ENCODE data around the gene JPT1. TPM values are rescaled to one million over a fixed set of nuclear protein-coding genes. Genes with fewer than 3 reads are reported as not detected.
A peak's percentile ranks its signal among the peaks of the same experiment; 100 is the strongest.
"Not testable (repeated sequence)": the region's sequence is repeated elsewhere in the genome, so short reads cannot be mapped to it uniquely, and the experiment has no call there.

JPT1 gene
- total RNA-seq, 1 donor from 2014 or later = 15.0 TPM

- DNase-seq (peak; percentile 12), ATAC-seq (ENCODE audit: poor library complexity) (no peak)
- intact Hi-C loops (cut with DNase I) = no loop called here
These were observed 21.3 kb downstream of the JPT1 start for GRCh38 chr17:75133001-75133400.

DNA sequence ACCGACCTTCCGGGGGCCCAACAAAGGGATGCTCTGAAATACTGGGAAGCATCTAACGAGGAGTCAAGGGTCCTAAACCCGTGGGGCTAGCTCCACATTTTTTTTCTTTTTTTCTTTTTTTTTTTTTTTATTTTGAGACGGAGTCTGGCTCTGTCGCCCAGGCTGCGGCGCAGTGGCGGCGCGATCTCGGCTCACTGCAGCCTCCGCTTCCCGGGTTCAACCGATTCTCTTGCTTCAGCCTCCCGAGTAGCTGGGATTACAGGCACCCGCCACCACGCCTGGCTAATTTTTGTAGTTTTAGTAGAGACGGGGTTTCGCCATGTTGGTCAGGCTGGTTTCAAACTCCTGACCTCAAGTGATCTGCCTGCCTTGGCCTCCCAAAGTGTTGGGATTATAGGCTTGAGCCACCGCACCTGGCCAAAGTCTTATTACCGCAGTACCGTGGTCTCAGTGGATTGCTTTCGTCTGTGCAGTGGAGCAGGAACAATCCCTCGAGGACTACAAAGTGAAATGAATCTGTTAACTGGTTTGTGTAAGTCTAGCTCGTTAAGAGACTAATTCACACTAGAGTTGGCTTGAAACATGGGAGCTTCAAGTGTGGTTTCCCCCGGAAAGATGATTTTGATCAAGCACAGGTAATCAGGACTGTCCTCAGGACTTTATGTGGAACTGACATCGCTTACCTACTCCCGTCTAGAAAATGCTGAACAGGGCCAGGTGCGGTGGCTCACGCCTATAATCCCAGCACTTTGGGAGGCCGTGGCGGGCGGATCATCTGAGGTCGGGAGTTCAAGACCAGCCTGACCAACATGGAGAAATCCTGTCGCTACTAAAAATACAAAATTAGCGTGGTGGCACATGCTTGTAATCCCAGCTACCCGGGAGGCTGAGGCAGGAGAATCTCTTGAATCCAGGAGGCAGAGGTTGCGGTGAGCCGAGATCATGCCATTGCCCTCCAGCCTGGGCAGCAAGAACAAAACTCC, 22.0 kb downstream of the JPT1 start:
- intact Hi-C loops (cut with DNase I); ATAC-seq (ENCODE audit: poor library complexity): not testable (repeated sequence)
- DNase-seq = peak; percentile 22

DNA sequence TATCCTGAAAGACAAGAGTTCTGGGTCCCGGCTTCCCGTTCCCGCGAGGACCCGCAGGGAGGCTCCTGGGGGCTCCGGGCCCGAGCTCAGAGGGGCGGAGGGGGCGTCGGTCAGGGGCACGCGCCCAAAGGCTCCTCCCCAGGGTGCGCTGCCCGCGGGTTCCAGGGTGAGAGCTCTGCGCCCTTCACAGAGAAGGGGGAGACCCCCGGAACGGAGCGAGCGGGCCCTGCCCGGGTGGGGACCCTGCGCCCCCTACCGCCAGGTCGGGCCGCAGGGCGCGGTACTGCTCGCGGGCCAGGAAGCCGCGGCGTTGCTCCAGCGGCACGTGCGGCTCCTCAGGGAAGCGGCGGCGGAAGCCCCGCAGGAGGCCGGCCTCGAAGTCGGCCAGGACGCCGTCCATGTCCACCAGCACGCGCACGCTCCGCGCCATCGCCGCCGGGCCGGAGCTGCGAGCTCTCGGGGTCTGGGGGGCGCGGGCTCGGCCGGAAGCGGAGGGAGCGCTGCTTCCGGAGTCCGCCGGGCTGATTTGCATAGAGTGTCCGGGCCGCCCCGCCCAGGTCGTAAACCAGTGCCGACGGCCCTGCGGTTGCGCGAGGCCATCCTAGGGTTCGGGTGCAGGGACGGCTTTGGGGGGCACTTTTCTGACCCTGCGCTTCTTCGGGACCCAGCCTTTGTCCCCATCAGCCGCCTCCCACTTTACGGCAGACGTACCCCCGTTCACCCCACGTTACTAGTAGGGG, 22.9 kb downstream of the JPT1 start, which contains the start of gene NT5C:
Gene NT5C, minus strand, starts transcription at position 465 of the 740 bp plus-strand sequence. Its CDS starts 35 bp downstream, at position 430.
- DNase-seq = peak; percentile 91
- intact Hi-C loops (cut with DNase I) = no loop called here
- peak; percentile 96 for ATAC-seq (ENCODE audit: poor library complexity)

DNA sequence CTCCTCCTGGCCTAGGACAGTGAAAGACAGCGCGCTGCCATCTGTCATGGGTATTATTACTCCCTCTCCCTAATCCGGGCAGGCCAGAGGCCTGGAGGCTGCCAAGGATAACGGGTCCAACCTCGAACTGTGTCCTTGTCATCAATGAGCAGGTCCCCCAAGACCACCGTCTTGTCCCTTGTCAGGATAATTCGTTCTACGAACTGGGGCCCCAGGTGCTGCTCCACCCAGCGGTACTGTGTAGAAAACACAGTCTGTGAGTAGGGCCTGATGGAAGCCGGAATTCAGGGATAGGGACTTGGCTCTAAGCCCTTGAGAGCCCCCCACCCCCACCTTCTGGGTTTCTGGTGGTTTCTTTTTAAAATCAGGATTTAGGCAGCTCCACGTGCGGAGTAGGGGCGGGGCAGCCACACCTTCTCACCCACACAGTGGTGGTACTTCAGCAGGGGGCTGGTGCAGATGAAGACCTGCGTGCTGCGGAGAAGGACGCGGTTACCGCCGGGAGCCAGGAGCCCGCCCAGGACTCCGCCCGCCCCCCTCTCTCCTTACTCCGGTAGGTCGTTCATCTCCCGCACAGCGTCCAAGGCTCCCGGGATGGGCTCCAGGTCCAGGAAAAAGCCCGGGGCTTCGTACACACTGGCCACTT, 23.6 kb downstream of the JPT1 start:
- intact Hi-C loops (cut with DNase I) = no loop called here
- DNase-seq = peak; percentile 63

DNA sequence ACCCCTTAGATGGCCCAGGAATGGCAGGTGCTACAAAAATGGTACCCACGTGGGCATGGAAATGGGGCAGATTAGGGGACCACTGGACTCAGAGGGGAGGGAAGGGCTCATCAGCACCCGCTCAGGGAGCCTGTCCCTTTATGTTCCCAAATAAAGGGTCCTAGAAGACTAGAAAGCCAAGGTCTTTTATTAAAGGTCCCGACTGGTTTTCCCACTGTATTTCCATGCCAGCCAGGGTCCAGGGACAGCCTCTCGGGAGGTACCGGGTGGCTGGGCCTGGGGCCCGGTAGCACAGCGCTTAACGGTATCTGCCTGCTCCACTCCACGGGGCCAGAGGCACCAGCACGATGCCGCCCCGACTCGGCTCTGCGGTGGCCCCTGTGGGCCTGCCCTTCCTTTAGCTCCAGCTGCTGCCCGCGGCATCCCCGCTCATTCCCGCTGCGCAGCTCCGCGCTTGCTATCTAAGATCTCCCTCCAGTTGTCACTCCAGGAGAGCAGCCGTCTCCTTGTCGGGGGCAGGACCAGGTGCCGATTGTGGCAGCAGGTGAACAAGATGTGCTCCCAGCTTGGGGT, 24.2 kb downstream of the JPT1 start:
- intact Hi-C loops (cut with DNase I) = no loop called here
- peak; percentile 43 for DNase-seq
- ATAC-seq (ENCODE audit: poor library complexity) = no peak

More for the DNA sequence above, 23.6 kb downstream of the JPT1 start:
- ATAC-seq (ENCODE audit: poor library complexity) = peak; percentile 66

- ATAC-seq (ENCODE audit: poor library complexity) = no peak
- intact Hi-C loops (cut with DNase I) = no loop called here
- DNase-seq = peak; percentile 26
These were observed 24.7 kb downstream of the JPT1 start for GRCh38 chr17:75129576-75129975.

DNA sequence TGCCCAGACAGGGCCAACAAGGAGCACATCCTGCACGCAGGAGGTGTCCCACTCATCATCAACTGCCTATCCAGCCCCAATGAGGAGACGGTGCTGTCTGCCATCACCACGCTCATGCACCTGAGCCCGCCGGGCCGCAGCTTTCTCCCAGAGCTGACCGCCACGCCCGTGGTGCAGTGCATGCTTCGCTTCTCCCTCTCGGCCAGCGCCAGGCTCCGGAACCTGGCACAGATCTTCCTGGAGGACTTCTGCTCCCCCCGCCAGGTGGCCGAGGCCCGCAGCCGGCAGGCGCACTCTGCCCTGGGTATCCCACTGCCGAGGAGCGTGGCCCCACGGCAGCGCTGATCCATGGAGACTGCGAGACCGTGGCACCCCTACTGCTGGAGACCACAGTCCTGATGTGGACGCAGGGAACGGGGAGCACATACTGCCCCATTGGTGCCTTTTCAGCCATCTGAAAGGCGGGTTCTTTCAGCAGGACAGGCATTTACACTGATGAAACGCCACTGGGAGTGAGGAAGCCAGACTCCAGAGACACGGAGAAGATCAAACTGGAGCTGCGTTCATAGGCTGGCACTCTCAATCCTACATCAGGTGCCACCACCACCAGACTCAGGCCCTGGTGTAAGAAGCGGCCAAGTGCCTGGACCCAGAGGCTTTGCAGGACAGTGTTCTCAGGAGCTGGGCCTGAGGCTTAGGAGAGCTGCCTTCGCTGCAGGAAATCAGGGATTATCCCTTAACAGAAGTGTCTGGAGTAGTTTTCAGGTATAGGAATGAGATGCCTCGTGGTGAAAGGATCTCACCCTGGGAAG, 25.4 kb downstream of the JPT1 start:
- intact Hi-C loops (cut with DNase I) = no loop called here
- ATAC-seq (ENCODE audit: poor library complexity) (no peak), DNase-seq (peak; percentile 42)

DNA sequence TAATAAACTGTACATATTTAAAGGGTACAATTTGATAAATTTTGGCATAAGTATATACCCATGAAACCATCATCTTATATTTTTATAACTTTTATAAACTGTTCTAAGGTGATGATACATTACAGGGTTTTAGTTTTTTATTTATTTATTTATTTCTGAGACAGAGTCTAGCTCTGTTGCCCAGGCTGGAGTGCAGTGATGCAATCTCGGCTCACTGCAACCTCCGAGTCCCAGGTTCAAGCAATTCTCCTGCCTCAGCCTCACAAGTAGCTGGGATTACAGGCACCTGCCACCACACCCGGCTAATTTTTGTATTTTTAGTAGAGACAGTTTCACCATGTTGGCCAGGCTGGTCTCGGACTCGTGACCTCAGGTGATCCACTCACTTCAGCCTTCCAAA, 26.4 kb downstream of the JPT1 start:
- intact Hi-C loops (cut with DNase I); DNase-seq; ATAC-seq (ENCODE audit: poor library complexity): not testable (repeated sequence)

GRCh38 chr17:75126954-75127353, 27.4 kb downstream of the JPT1 start:
- DNase-seq (no peak), ATAC-seq (ENCODE audit: poor library complexity) (no peak)
- intact Hi-C loops (cut with DNase I) = no loop called here

- no peak for ATAC-seq (ENCODE audit: poor library complexity)
- DNase-seq = no peak
- intact Hi-C loops (cut with DNase I) = no loop called here
These were observed 28.3 kb downstream of the JPT1 start for GRCh38 chr17:75125984-75126383.

DNA sequence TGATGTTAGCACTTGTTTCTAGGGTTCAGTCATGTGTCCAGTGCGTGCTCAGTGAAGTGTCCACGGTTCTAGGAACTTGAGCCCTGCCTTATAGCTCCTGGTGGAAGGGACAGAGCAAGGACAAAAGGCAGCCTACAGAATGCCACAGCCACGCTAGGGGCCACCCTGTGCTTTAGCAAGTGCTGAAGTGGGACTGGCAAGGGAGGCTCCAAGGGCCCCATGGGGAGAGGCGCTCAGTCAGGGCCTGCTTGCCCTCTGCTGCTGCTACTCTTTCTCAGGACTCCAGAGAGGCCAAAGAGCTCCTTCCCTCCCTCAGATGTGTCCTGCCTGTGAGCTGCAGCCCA, 29.5 kb downstream of the JPT1 start:
- intact Hi-C loops (cut with DNase I) = no loop called here
- no peak for DNase-seq
- ATAC-seq (ENCODE audit: poor library complexity) = no peak

DNA sequence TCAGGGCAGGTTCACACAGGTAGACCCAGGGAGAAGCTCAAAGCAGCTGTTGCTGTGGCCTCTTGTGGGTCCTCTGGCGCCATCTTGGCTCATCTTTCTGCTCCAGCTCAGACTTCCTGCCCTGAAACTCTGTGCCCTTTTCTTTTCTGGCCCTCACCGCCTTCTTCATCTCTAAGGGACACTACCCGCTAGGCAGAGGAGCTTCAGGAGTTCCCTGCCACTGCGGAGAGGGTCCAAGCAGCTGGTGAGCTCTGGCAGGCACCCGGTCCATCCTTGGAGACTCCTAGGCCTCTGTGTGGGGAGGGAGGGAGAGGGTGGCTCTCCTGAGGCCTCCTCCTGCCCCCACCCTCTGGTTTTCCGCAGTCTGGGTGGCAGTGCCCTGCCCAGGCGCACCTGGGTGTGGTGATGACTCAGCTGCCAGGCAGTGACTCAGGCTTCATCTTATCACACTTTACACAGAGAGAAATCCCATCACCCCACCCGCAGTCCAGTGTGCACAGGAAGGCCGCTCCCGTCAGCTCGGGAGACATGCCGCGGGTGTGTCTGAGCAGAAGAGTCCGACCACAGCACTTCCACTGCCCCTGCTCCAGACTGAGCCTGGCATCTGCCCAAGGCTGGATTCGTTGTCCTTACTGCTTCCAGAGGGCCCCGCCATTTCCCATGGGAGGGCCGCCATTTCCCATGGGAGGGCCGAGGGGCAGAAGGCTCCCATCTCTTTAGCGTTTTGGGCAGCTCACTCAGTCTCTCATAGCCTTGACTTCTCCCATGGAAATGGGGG, 30.1 kb downstream of the JPT1 start:
- peak; percentile 63 for DNase-seq
- intact Hi-C loops (cut with DNase I) = no loop called here
- ATAC-seq (ENCODE audit: poor library complexity) = peak; percentile 53

DNA sequence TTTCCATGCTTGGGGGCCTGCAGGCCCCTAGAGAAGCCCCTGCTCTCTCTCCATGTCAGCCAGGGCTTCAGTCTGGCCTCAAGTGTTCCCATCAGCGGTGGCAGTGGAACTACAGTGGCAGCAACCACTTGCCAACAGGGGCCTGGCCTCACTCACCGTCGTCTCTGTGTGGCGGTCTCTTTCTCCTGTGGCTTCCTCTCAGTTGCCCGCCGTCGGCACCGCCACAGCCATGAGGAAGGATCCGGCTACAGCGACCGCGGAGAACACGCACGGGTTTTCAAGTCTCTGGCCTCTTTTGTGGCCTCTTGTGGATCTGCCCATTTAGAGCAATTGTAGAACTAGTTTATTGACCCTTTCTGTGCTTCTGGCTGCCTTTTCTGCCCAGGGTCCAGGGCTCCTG, 36.0 kb downstream of the JPT1 start:
- DNase-seq (no peak), ATAC-seq (ENCODE audit: poor library complexity) (no peak)
- intact Hi-C loops (cut with DNase I) = loop anchor here (10.0 kb wide), 1 partner anchor 86 kb away; the partner anchor contains the start of gene NUP85

- ATAC-seq (ENCODE audit: poor library complexity) = peak; percentile 25
- peak; percentile 41 for DNase-seq
- intact Hi-C loops (cut with DNase I) = loop anchor here (10.0 kb wide), 1 partner anchor 88 kb away; the partner anchor contains the start of gene NUP85
These were observed 37.6 kb downstream of the JPT1 start for GRCh38 chr17:75116737-75117136.

DNA sequence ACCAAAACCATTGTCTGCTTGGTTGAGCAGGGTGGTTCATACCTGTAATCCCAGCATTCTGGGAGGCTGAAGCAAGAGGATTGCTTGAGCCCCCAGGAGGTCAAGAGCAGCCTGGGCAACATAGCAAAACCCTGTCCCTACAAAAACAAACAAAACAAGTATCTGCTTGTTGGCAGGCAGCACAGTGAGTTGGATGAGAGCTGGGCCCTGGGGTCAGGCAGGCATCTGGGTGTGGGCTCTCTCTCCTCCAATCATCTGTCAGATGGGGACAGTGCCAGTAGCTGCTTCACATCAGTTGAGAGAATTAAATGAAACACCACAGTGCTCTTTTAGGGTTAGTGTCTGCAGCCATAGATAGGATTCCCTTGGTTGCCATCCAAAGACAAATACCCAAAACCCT, 38.8 kb downstream of the JPT1 start:
- DNase-seq = no peak
- no peak for ATAC-seq (ENCODE audit: poor library complexity)
- intact Hi-C loops (cut with DNase I) = loop anchor here (10.0 kb wide), 1 partner anchor 89 kb away; the partner anchor contains the start of gene NUP85

GRCh38 chr17:75114552-75115314, 39.6 kb downstream of the JPT1 start:
- ATAC-seq (ENCODE audit: poor library complexity) = no peak
- DNase-seq = no peak
- intact Hi-C loops (cut with DNase I) = loop anchor here (5.0 to 10.0 kb wide), 2 partner anchors 58 to 90 kb away; partner anchors contain the start of gene NUP85

All from Right ventricle myocardium superior (tissue), 1 donor.